GM12878 (cell line): ENCODE results near the gene DPYSL4. TPM values are rescaled to one million over a fixed set of nuclear protein-coding genes. Genes with fewer than 3 reads are reported as not detected.

Source experiments
- ATAC-seq: fragments of 200-7000 bp; cut with Tn5 transposase; 3 replicates; pipeline ENCODE4 v1.9.1; 2020; ENCODE audit warnings: mild to moderate bottlenecking, moderate library complexity
- BruUV-seq: library from RNA; stranded (reverse); fragments of 400-500 nt; replicated peaks from 2 replicates; lab custom pipeline; 2021; lab: Mats Ljungman, UMichigan
- CTCF ChIA-PET: fragments of 300-600 bp; sonication (Branson Sonifier 250); formaldehyde crosslinking; extraction: SDS; loops from one replicate; lab custom pipeline; 2021; ENCODE audit warnings: inconsistent platforms; lab: Yijun Ruan, JAX
- POLR2A ChIA-PET: fragments of 350-600 bp; formaldehyde crosslinking; extraction: SDS; loops from one replicate; lab custom pipeline; 2021; ENCODE audit warnings: inconsistent platforms; lab: Charles Lee
- RAD21 ChIA-PET: fragments of 300-600 bp; sonication (Branson Sonifier 250); formaldehyde crosslinking; loops from one replicate; lab custom pipeline; 2023; ENCODE audit warnings: antibody characterized with exemption; ENCODE audit not compliant: unreplicated experiment; lab: Charles Lee
- SMC1A ChIA-PET: fragments of 300-600 bp; sonication (Branson Sonifier 250); formaldehyde crosslinking; loops from one replicate; lab custom pipeline; 2023; ENCODE audit not compliant: unreplicated experiment, uncharacterized antibody; lab: Charles Lee
- DNase-seq: peaks from one replicate; pipeline ENCODE4 v3.0.0-alpha.2; 2011; ENCODE audit warnings: low read depth, low spot score
- FAIRE-seq: peaks from 3 replicates; lab custom pipeline; 2011; peaks lifted over from hg19 to GRCh38; lab: Jason Lieb, UNC
- H2AFZ ChIP-seq: 2 replicates; pipeline ENCODE4 v1.6.0; 2011; ENCODE audit warnings: low read depth, low read length, control low read depth; ENCODE audit not compliant: control insufficient read depth
- H3K27ac ChIP-seq: 2 replicates; pipeline ENCODE4 v1.5.1; 2011; ENCODE audit warnings: control low read depth; ENCODE audit not compliant: control insufficient read depth, insufficient read depth
- H3K27me3 ChIP-seq, 2 experiments: replicated peaks in 1 of 2; 2 replicates each; pipeline versions ENCODE4 v1.6.0 to v1.6.1; 2011; ENCODE audit warnings: low read length in 1 of 2; ENCODE audit not compliant: control insufficient read depth in 2 of 2, insufficient read depth in 2 of 2
- H3K36me3 ChIP-seq, 2 experiments: 2 replicates each; pipeline ENCODE4 v1.5.1; 2011; ENCODE audit warnings: low read length in 1 of 2; ENCODE audit not compliant: control insufficient read depth in 2 of 2, insufficient read depth in 2 of 2
- H3K4me1 ChIP-seq: 2 replicates; pipeline ENCODE4 v1.6.1; 2011; ENCODE audit warnings: mild to moderate bottlenecking, low read length, moderate library complexity, mixed read lengths; ENCODE audit not compliant: control insufficient read depth, insufficient read depth
- H3K4me2 ChIP-seq: 2 replicates; pipeline ENCODE4 v1.6.0; 2011; ENCODE audit warnings: control low read depth; ENCODE audit not compliant: control insufficient read depth, insufficient read depth
- H3K4me3 ChIP-seq: fragments of 200-600 bp; sonication (generic); 2 replicates; pipeline ENCODE4 v1.5.1; 2016
- H3K79me2 ChIP-seq: 2 replicates; pipeline ENCODE4 v1.6.0; 2011; ENCODE audit warnings: low read length; ENCODE audit not compliant: control insufficient read depth, insufficient read depth
- H3K9ac ChIP-seq: 2 replicates; pipeline ENCODE4 v1.8.0; 2011; ENCODE audit warnings: low read length, control low read depth, mixed read lengths; ENCODE audit not compliant: control insufficient read depth, insufficient read depth
- H3K9me3 ChIP-seq: replicated peaks from 3 replicates; pipeline ENCODE4 v1.5.1; 2011; ENCODE audit warnings: mild to moderate bottlenecking, low read length; ENCODE audit not compliant: control insufficient read depth, insufficient read depth
- H4K20me1 ChIP-seq: 2 replicates; pipeline ENCODE4 v1.6.0; 2011; ENCODE audit not compliant: control insufficient read depth, insufficient read depth
- CBX3 ChIP-seq: fragments of 200-600 bp; sonication (generic); IDR thresholded peaks from 2 replicates; pipeline ENCODE4 v1.6.1; 2016; ENCODE audit warnings: low read depth, borderline replicate concordance
- CREM ChIP-seq: IDR thresholded peaks from 2 replicates; pipeline ENCODE4 v1.6.1; 2014; ENCODE audit warnings: antibody characterized with exemption, low read depth
- HDAC6 ChIP-seq: fragments of 200-600 bp; sonication (generic); IDR thresholded peaks from one replicate; pipeline ENCODE4 v1.8.0; 2017; ENCODE audit warnings: antibody characterized with exemption; ENCODE audit not compliant: unreplicated experiment
- WGBS: methylation state at CpG from one replicate; pipeline ENCODE4 v1.1.6; 2016; ENCODE audit warnings: low lambda C conversion rate; ENCODE audit not compliant: insufficient replicate concordance, insufficient coverage; ENCODE audit errors: missing lambda C conversion rate; 5-methylcytosine and 5-hydroxymethylcytosine counted together
- in situ Hi-C: fragments of 300-500 bp; cut with MboI; formaldehyde crosslinking; loops from 9 replicates; pipeline ENCODE4 v1.14.3; 2018; ENCODE audit warnings: mixed read lengths
- intact Hi-C: fragments of 100-400 bp; cut with micrococcal nuclease; formaldehyde crosslinking; loops from one replicate; pipeline ENCODE4 v1.14.2; 2022; ENCODE audit not compliant: unreplicated experiment
- polyA plus RNA-seq, 11 experiments: library from polyadenylated mRNA; depleted of rRNA in 4 of 11; unstranded in 6 of 11; stranded (reverse) in 5 of 11; fragments of >200 nt; fragmentation: Nextera tagmentation in 4 of 11; fragmentation: Illumina TruSeq in 1 of 11; extraction: Ambion mirVana in 4 of 11; extraction: Trizol in 1 of 11; gene quantifications; 1 replicate in 1 of 11; 2 replicates in 10 of 11; pipeline versions ENCODE4 v1.2.1 to v1.2.3, GENCODE V29; 2011 to 2016; ENCODE audit warnings: inconsistent platforms in 2 of 11, missing spikeins in 2 of 11, low read depth in 1 of 11
- total RNA-seq, 4 experiments: library from RNA; depleted of rRNA in 3 of 4; stranded (reverse); fragments of >200 nt in 3 of 4; fragmentation: Illumina TruSeq in 1 of 4; extraction: Trizol in 1 of 4; gene quantifications; 2 replicates each; pipeline versions ENCODE4 v1.2.1 to v1.2.3, GENCODE V29; 2013 to 2021
- TF ChIP-seq, protein P1 (sequence below): IDR thresholded peaks from 2 replicates; pipeline ENCODE4 v1.6.1; 2012; ENCODE audit warnings: mild to moderate bottlenecking, low read depth, low read length

DPYSL4 gene
- total and polyA plus RNA-seq, 10 of the 15 experiments (the other 5 are each of a cell fraction or from before 2014, with no cell fraction given) = 0.10 to 0.21 TPM; not detected in 8

GRCh38 chr10:132193907-132194552 is 7.3 kb downstream of the DPYSL4 start:
- no peaks in the 10 kb centered on the region for H4K20me1 ChIP-seq
- RAD21 ChIA-PET = no interaction called here
- no peak overlapping the region for H3K4me2 ChIP-seq
- ATAC-seq (no peak), FAIRE-seq (no peak), DNase-seq (no peak)
- BruUV-seq = no TSS peak
- H3K27ac ChIP-seq = no peak overlapping the region
- no peak overlapping the region for H2AFZ ChIP-seq
- no peaks in the 10 kb centered on the region for H3K9me3 ChIP-seq
- TF ChIP-seq CREM (no peak), HDAC6 (no peak), CBX3 (no peak)
- TF ChIP-seq, protein P1, sequence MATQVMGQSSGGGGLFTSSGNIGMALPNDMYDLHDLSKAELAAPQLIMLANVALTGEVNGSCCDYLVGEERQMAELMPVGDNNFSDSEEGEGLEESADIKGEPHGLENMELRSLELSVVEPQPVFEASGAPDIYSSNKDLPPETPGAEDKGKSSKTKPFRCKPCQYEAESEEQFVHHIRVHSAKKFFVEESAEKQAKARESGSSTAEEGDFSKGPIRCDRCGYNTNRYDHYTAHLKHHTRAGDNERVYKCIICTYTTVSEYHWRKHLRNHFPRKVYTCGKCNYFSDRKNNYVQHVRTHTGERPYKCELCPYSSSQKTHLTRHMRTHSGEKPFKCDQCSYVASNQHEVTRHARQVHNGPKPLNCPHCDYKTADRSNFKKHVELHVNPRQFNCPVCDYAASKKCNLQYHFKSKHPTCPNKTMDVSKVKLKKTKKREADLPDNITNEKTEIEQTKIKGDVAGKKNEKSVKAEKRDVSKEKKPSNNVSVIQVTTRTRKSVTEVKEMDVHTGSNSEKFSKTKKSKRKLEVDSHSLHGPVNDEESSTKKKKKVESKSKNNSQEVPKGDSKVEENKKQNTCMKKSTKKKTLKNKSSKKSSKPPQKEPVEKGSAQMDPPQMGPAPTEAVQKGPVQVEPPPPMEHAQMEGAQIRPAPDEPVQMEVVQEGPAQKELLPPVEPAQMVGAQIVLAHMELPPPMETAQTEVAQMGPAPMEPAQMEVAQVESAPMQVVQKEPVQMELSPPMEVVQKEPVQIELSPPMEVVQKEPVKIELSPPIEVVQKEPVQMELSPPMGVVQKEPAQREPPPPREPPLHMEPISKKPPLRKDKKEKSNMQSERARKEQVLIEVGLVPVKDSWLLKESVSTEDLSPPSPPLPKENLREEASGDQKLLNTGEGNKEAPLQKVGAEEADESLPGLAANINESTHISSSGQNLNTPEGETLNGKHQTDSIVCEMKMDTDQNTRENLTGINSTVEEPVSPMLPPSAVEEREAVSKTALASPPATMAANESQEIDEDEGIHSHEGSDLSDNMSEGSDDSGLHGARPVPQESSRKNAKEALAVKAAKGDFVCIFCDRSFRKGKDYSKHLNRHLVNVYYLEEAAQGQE = peak; percentile 90
- H3K27me3 ChIP-seq = no peaks in the 10 kb centered on the region
- WGBS = 36% methylated on average over 20 of the region's 21 CpGs
- no peaks in the 10 kb centered on the region for H3K4me1 ChIP-seq
- SMC1A ChIA-PET = no interaction called here
- H3K36me3 ChIP-seq = no peaks in the 10 kb centered on the region
- H3K79me2 ChIP-seq = no peaks in the 10 kb centered on the region
- no peak overlapping the region for H3K4me3 ChIP-seq
- in situ Hi-C loops = no loop called here
- intact Hi-C loops = no loop called here
- CTCF ChIA-PET = interaction anchor here (1.2 kb wide), 1 partner anchor 260 kb away, joined by 3 read pairs; no protein-coding TSS in a partner anchor
- H3K9ac ChIP-seq = no peak overlapping the region
- POLR2A ChIA-PET = no interaction called here
